ENCODE results near the gene XCR1.
A peak's percentile ranks its signal among the peaks of the same experiment; 100 is the strongest.
"Not testable (repeated sequence)": the region's sequence is repeated elsewhere in the genome, so short reads cannot be mapped to it uniquely, and the experiment has no call there.

Gene XCR1

GRCh38 chr3:46027021-46027705, at the start of gene XCR1:
XCR1 (minus strand) TSS chr3:46027483; CDS start chr3:46021947, 5,536 bp downstream.
- DNase-seq: no peak

- no peak for DNase-seq
Observed at GRCh38 chr3:46076606-46077005, 49.3 kb upstream of the XCR1 start.

- no peak for DNase-seq
Observed at GRCh38 chr3:46075816-46076215, 48.5 kb upstream of the XCR1 start.

- no peak for DNase-seq
Observed at GRCh38 chr3:46071222-46071858, 44.1 kb upstream of the XCR1 start.

GRCh38 chr3:46070595-46071093, 43.4 kb upstream of the XCR1 start:
- no peak for DNase-seq

- no peak for DNase-seq
Observed at GRCh38 chr3:46068501-46068900, 41.2 kb upstream of the XCR1 start.

GRCh38 chr3:46067401-46067800, 40.1 kb upstream of the XCR1 start:
- no peak for DNase-seq

GRCh38 chr3:46065750-46066256, 38.5 kb upstream of the XCR1 start:
- no peak for DNase-seq

GRCh38 chr3:46065294-46065705, 38.0 kb upstream of the XCR1 start:
- DNase-seq: peak; percentile 83

- no peak for DNase-seq
Observed at GRCh38 chr3:46062679-46063078, 35.4 kb upstream of the XCR1 start.

GRCh38 chr3:46061887-46062286, 34.6 kb upstream of the XCR1 start:
- no peak for DNase-seq

- no peak for DNase-seq
Observed at GRCh38 chr3:46061108-46061720, 33.9 kb upstream of the XCR1 start.

GRCh38 chr3:46060551-46060950, 33.3 kb upstream of the XCR1 start:
- no peak for DNase-seq

GRCh38 chr3:46059432-46059831, 32.1 kb upstream of the XCR1 start:
- no peak for DNase-seq

GRCh38 chr3:46058981-46059380, 31.7 kb upstream of the XCR1 start:
- DNase-seq: no peak

GRCh38 chr3:46057716-46058115, 30.4 kb upstream of the XCR1 start:
- no peak for DNase-seq

GRCh38 chr3:46056686-46057085, 29.4 kb upstream of the XCR1 start:
- DNase-seq: no peak

GRCh38 chr3:46053761-46054515, 26.7 kb upstream of the XCR1 start:
- DNase-seq: not testable (repeated sequence)

GRCh38 chr3:46053265-46053664, 26.0 kb upstream of the XCR1 start:
- not testable (repeated sequence) for DNase-seq

- DNase-seq: no peak
Observed at GRCh38 chr3:46052531-46052930, 25.2 kb upstream of the XCR1 start.

GRCh38 chr3:46049093-46049492, 21.8 kb upstream of the XCR1 start:
- no peak for DNase-seq

GRCh38 chr3:46046231-46046630, 18.9 kb upstream of the XCR1 start:
- peak; percentile 15 for DNase-seq

GRCh38 chr3:46038916-46039315, 11.6 kb upstream of the XCR1 start:
- DNase-seq: no peak
